Fibroblast of mammary gland (primary cell): ENCODE results near the gene SH2D6.

ENCODE experiments used
- DNase-seq: peaks from one replicate; pipeline ENCODE4 v3.0.0-alpha.2; 2010; ENCODE audit warnings: low read depth
- H3K4me3 ChIP-seq: 2 replicates; pipeline ENCODE4 v1.5.1; 2011; ENCODE audit warnings: low read depth, mild to moderate bottlenecking, low read length, moderate library complexity; ENCODE audit not compliant: control insufficient read depth
- CTCF ChIP-seq: conservative IDR thresholded peaks from 2 replicates; pipeline ENCODE4 v1.5.1; 2011; ENCODE audit warnings: low read depth, low read length, inconsistent platforms; ENCODE audit not compliant: control insufficient read depth, insufficient read depth

SH2D6 gene

GRCh38 chr2:85401844-85402243 lies 16.7 kb upstream of the SH2D6 start:
- H3K4me3 ChIP-seq = no peak overlapping the region
- no peak for TF ChIP-seq CTCF
- DNase-seq = no peak

- DNase-seq = peak; percentile 65
- TF ChIP-seq CTCF = no peak
- H3K4me3 ChIP-seq = no peak overlapping the region
Observed at GRCh38 chr2:85405201-85406059, 13.1 kb upstream of the SH2D6 start.

GRCh38 chr2:85409845-85410583 lies 8.5 kb upstream of the SH2D6 start, which contains the start of gene CAPG:
CAPG (minus strand) TSS chr2:85410366; CDS start chr2:85402145, 8,221 bp downstream.
- no peak within 1 kb of the TSS for H3K4me3 ChIP-seq
- DNase-seq = no peak

GRCh38 chr2:85410584-85411404 lies 7.7 kb upstream of the SH2D6 start:
- TF ChIP-seq CTCF = no peak
- peak; percentile 42 for DNase-seq
- no peak overlapping the region for H3K4me3 ChIP-seq

More at GRCh38 chr2:85409845-85410583, 8.5 kb upstream of the SH2D6 start, which contains the start of gene CAPG:
- no peak for TF ChIP-seq CTCF

GRCh38 chr2:85411405-85411748 lies 7.1 kb upstream of the SH2D6 start:
- no peak for TF ChIP-seq CTCF
- H3K4me3 ChIP-seq = no peak overlapping the region
- DNase-seq = no peak
